Ishikawa (cell line): ENCODE results near the gene KCNQ5.

Experiments
- CEBPB ChIP-seq: IDR thresholded peaks from 2 replicates; pipeline ENCODE4 v1.6.1; 2012
- CREB1 ChIP-seq: IDR thresholded peaks from 2 replicates; pipeline ENCODE4 v1.6.1; 2012; ENCODE audit warnings: low read depth
- EGR1 ChIP-seq: IDR thresholded peaks from 2 replicates; pipeline ENCODE4 v1.6.1; 2012
- EP300 ChIP-seq: IDR thresholded peaks from 2 replicates; pipeline ENCODE4 v1.6.1; 2012; ENCODE audit warnings: borderline replicate concordance
- FOXM1 ChIP-seq: IDR thresholded peaks from 2 replicates; pipeline ENCODE4 v1.6.1; 2012; ENCODE audit warnings: low read depth, borderline replicate concordance
- MAX ChIP-seq: IDR thresholded peaks from 2 replicates; pipeline ENCODE4 v1.6.1; 2012
- NFIC ChIP-seq: IDR thresholded peaks from 2 replicates; pipeline ENCODE4 v1.6.1; 2012
- RAD21 ChIP-seq: IDR thresholded peaks from 2 replicates; pipeline ENCODE4 v1.6.1; 2012; ENCODE audit warnings: low read depth
- REST ChIP-seq: IDR thresholded peaks from 2 replicates; pipeline ENCODE4 v1.6.1; 2012; ENCODE audit warnings: low read depth, mild to moderate bottlenecking
- TAF1 ChIP-seq: IDR thresholded peaks from 2 replicates; pipeline ENCODE4 v1.6.1; 2012; ENCODE audit warnings: low read depth, mild to moderate bottlenecking
- TCF12 ChIP-seq: IDR thresholded peaks from 2 replicates; pipeline ENCODE4 v1.6.1; 2012; ENCODE audit warnings: low read depth
- TEAD4 ChIP-seq: IDR thresholded peaks from 2 replicates; pipeline ENCODE4 v1.6.1; 2012
- USF1 ChIP-seq: IDR thresholded peaks from 2 replicates; pipeline ENCODE4 v1.6.1; 2012
- YY1 ChIP-seq: IDR thresholded peaks from 2 replicates; pipeline ENCODE4 v1.6.1; 2012; ENCODE audit warnings: low read depth
- ZBTB7A ChIP-seq: IDR thresholded peaks from 2 replicates; pipeline ENCODE4 v1.6.1; 2012; ENCODE audit warnings: low read depth

Gene KCNQ5

GRCh38 chr6:72850469-72850868 lies 228.6 kb downstream of the KCNQ5 start:
- TF ChIP-seq CEBPB = no peak
- no peak for TF ChIP-seq EGR1
- no peak for TF ChIP-seq TEAD4
- no peak for TF ChIP-seq YY1
- TF ChIP-seq MAX = no peak
- TF ChIP-seq TCF12 = no peak
- no peak for TF ChIP-seq CREB1
- TF ChIP-seq ZBTB7A = no peak

GRCh38 chr6:72855471-72855870 lies 233.6 kb downstream of the KCNQ5 start:
- TF ChIP-seq YY1 (no peak), CEBPB (no peak), CREB1 (no peak), TAF1 (no peak), REST (no peak), FOXM1 (no peak), MAX (no peak), EP300 (no peak), RAD21 (no peak)

GRCh38 chr6:72856801-72857200 lies 234.9 kb downstream of the KCNQ5 start:
- TF ChIP-seq MAX (no peak), CREB1 (no peak), RAD21 (no peak), EGR1 (no peak), REST (no peak), USF1 (no peak), EP300 (no peak), YY1 (no peak), TCF12 (no peak), TAF1 (no peak), TEAD4 (no peak), FOXM1 (no peak), CEBPB (no peak), NFIC (no peak), ZBTB7A (no peak)

- no peak for TF ChIP-seq MAX
- TF ChIP-seq CEBPB = no peak
- TF ChIP-seq EGR1 = no peak
- no peak for TF ChIP-seq ZBTB7A
- no peak for TF ChIP-seq FOXM1
- no peak for TF ChIP-seq EP300
- no peak for TF ChIP-seq YY1
- TF ChIP-seq CREB1 = no peak
- TF ChIP-seq TCF12 = no peak
Measured at GRCh38 chr6:72857791-72858585, 236.1 kb downstream of the KCNQ5 start.

- TF ChIP-seq TCF12 = no peak
- no peak for TF ChIP-seq CREB1
- no peak for TF ChIP-seq RAD21
- TF ChIP-seq TEAD4 = no peak
- TF ChIP-seq CEBPB = no peak
- TF ChIP-seq EP300 = no peak
- TF ChIP-seq FOXM1 = no peak
- no peak for TF ChIP-seq MAX
- no peak for TF ChIP-seq EGR1
- TF ChIP-seq NFIC = no peak
- TF ChIP-seq REST = no peak
- TF ChIP-seq YY1 = no peak
- no peak for TF ChIP-seq USF1
- TF ChIP-seq TAF1 = no peak
- TF ChIP-seq ZBTB7A = no peak
Measured at GRCh38 chr6:72861059-72861458, 239.2 kb downstream of the KCNQ5 start.
